ENCODE measurements around the gene ZNF383.
"Not testable (repeated sequence)": the region's sequence is repeated elsewhere in the genome, so short reads cannot be mapped to it uniquely, and the experiment has no call there.

ZNF383 gene

GRCh38 chr19:37217775-37218591 is at the start of gene ZNF383:
ZNF383 (plus strand) TSS chr19:37218214; CDS start chr19:37230454, 12,240 bp downstream.
- DNase-seq: peak; percentile 72

- DNase-seq: peak; percentile 96
These were observed 45.3 kb upstream of the ZNF383 start, which contains the start of gene ZNF585A for GRCh38 chr19:37172368-37173366. ZNF585A (minus strand) TSS chr19:37172695; CDS start chr19:37169910, 2,785 bp downstream.

GRCh38 chr19:37186071-37186470 is 31.9 kb upstream of the ZNF383 start:
- DNase-seq: not testable (repeated sequence)

GRCh38 chr19:37195248-37195647 is 22.8 kb upstream of the ZNF383 start:
- not testable (repeated sequence) for DNase-seq

GRCh38 chr19:37197115-37197514 is 20.9 kb upstream of the ZNF383 start:
- DNase-seq: not testable (repeated sequence)

GRCh38 chr19:37197768-37198167 is 20.2 kb upstream of the ZNF383 start:
- no peak for DNase-seq

GRCh38 chr19:37217480-37217774 is 587 bp upstream of the ZNF383 start:
- no peak for DNase-seq

- no peak for DNase-seq
These were observed 550 bp downstream of the ZNF383 start for GRCh38 chr19:37218592-37218935.

GRCh38 chr19:37220383-37220782 is 2.4 kb downstream of the ZNF383 start:
- no peak for DNase-seq

- DNase-seq: no peak
These were observed 3.1 kb downstream of the ZNF383 start for GRCh38 chr19:37221136-37221535.

- DNase-seq: no peak
These were observed 8.2 kb downstream of the ZNF383 start for GRCh38 chr19:37226248-37226647.

GRCh38 chr19:37227996-37228395 is 10.0 kb downstream of the ZNF383 start:
- DNase-seq: peak; percentile 35

GRCh38 chr19:37243206-37243632 is 25.2 kb downstream of the ZNF383 start:
- DNase-seq: no peak

GRCh38 chr19:37251308-37252229 is 33.6 kb downstream of the ZNF383 start:
- peak; percentile 88 for DNase-seq

- DNase-seq: not testable (repeated sequence)
These were observed 45.0 kb downstream of the ZNF383 start for GRCh38 chr19:37263028-37263427.

- DNase-seq: not testable (repeated sequence)
These were observed 49.0 kb downstream of the ZNF383 start for GRCh38 chr19:37267005-37267404.

- DNase-seq: not testable (repeated sequence)
These were observed 49.7 kb downstream of the ZNF383 start for GRCh38 chr19:37267755-37268154.

- DNase-seq: not testable (repeated sequence)
These were observed 62.6 kb downstream of the ZNF383 start for GRCh38 chr19:37280656-37281055.

GRCh38 chr19:37284020-37284419 is 66.0 kb downstream of the ZNF383 start:
- not testable (repeated sequence) for DNase-seq

GRCh38 chr19:37289229-37289628 is 71.2 kb downstream of the ZNF383 start:
- not testable (repeated sequence) for DNase-seq

- not testable (repeated sequence) for DNase-seq
These were observed 75.3 kb downstream of the ZNF383 start for GRCh38 chr19:37292998-37293939.

Data from NCI-H187 treated with DMSO at 0.1 percent for 48 hours (cell line).